Fibroblast of skin of left quadriceps (primary cell): ENCODE data around the gene PASK.
"Not testable (repeated sequence)": the region's sequence is repeated elsewhere in the genome, so short reads cannot be mapped to it uniquely, and the experiment has no call there.

ENCODE experiments used
- DNase-seq, 2 experiments: peaks; one replicate each; pipeline ENCODE4 v3.0.0-alpha.2; 2013; ENCODE audit warnings: low read depth in 2 of 2

The PASK gene

DNA sequence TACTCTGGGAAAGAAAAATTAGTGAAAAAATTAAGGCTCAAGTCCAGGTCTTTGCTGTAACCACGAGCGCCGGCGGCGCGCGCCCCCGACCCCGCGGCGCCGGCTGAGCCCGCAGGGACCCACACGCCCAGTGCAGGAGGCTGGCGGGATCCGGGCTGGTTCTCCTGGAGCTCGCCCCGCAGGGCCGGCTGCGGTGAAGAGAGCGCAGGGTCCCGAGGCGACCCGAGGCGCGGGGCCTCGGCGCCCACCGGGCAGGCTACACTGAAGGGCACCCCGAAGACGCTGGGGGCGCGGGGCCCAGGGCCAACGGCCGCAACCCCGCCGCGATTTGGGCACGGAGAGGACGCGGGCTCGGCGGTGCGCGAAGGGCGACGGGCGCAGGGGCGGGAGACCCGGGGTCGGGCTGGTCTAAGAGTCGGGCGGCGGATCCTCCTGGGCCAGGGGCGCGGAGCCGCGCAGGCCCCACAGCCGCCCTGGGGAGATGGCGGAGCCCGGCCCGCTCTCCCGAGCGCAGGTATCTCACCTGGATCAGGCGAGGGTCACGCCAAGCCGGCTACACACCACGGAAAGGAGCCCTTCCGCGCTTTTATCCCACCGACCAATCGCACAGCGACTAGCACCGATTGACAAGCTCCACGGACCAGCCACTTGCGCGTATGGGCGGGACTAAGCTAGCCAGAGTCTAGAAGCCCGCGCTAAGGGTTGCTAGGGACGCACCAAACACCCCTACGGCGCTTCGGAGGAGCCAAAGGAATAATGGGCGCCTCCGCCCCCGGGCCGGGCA is at the start of gene PASK:
Gene PASK (minus strand): TSS at position 582 of the 784 bp plus-strand sequence. CDS start 6,440 bp downstream, outside the sequence.
- peak; percentile 74 to 79 for DNase-seq

GRCh38 chr2:241198381-241199279 is 49.4 kb upstream of the PASK start:
- no peak for DNase-seq

GRCh38 chr2:241197947-241198346 is 48.7 kb upstream of the PASK start:
- no peak for DNase-seq

- DNase-seq, result not testable (repeated sequence)
These were observed 48.0 kb upstream of the PASK start for GRCh38 chr2:241197246-241197645.

DNA sequence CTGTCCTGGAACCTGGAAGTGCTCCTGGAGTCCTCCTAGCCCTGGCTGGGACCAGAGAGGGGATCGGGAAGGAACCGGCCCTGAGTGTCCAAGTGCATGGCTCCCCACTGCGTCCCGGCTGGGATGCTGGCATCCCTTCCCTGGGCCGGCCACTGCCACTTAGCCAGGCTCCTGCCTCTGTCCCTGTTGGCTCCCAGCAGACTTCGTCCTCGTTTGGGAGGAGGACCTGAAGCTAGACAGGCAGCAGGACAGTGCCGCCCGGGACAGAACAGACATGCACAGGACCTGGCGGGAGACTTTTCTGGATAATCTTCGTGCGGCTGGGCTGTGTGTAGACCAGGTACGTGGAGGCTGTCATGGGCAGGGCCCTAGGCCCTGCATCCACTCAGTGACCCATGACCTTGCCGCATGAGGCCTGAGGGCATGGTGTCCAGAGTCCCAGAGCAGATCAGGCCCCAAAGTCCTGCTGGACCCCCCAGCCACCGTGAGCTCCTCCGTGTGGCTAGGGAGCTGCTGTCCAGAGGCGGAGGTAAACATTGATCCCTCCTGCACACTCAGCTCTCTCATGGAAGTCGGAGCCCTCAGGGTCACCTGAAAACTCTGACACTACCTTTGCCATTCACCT is 46.3 kb upstream of the PASK start:
- no peak for DNase-seq

DNA sequence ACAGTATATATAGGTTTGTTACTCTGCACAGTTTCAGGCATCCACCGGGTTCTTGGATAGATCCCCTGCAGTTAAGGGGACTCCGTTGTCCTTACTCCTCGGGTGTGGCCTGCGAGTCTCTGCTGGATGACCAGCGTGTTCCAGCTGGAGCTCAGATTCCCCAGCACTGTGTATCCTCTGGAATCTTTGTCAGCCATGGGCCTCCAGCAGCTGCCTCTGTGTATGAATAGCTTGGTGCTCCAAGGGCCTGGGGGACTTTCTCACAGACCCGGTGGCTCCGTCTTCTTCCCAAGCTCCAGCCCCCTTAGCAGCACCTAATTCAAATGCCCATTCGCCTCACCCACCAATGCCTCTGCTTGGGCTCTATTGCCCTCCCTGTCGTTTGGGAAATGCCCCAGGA is 45.5 kb upstream of the PASK start:
- DNase-seq, result no peak

DNA sequence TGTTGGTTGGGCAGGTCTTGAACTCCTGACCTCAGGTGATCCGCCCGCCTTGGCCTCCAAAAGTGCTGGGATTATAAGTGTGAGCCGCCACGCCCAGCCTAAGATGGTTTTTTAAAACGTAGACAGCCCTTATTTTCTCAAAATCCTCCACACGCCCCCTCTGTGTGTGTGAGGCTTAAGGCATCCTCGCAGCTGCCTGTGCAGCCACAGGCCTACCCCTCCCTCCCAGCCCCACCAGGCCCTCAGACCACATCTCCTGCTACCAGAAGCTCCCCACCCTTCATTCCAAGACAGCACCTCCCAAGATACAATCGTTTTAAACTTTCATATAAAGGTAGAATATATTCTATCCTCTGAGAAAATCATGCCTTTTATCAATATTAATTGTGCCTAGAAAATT is 44.0 kb upstream of the PASK start:
- no peak for DNase-seq

DNA sequence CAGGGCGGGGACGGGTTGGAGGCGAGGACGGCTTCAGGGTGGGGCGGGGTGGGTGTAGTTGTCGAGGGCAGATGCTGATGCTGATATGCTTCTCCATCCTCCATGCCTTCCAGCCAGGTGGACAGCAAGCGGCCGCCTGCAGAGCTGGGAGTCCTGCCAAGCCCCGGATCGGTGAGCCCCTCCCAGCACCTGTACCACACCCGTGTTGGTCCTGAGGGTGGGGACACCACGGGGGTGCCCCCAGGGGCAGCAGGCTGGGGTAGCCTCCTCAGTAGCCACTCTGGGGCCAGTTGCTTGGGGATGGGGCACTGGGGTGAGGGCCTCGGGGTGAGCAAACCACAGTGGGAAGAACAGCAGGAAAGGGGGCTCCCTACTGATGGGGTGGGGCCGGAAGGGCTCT is 41.8 kb upstream of the PASK start:
- no peak for DNase-seq

- no peak for DNase-seq
These were observed 41.2 kb upstream of the PASK start for GRCh38 chr2:241190291-241190981.

DNA sequence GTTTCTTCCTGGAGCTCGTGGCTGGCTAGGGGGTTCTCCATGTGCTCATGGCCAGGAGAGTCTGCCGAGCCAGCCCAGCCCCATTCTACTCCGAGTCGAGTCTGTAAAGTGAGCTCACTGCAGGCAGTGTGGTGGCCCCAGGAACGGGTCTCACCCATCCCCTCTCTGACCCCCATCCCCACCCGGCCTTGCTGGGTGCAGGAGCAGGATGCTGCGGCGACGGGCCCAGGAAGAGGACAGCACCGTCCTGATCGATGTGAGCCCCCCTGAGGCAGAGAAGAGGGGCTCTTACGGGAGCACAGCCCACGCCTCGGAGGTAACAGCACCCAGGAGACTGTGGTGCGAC is 40.6 kb upstream of the PASK start:
- DNase-seq, result no peak

GRCh38 chr2:241189093-241189855 is 40.0 kb upstream of the PASK start:
- DNase-seq, result no peak

DNA sequence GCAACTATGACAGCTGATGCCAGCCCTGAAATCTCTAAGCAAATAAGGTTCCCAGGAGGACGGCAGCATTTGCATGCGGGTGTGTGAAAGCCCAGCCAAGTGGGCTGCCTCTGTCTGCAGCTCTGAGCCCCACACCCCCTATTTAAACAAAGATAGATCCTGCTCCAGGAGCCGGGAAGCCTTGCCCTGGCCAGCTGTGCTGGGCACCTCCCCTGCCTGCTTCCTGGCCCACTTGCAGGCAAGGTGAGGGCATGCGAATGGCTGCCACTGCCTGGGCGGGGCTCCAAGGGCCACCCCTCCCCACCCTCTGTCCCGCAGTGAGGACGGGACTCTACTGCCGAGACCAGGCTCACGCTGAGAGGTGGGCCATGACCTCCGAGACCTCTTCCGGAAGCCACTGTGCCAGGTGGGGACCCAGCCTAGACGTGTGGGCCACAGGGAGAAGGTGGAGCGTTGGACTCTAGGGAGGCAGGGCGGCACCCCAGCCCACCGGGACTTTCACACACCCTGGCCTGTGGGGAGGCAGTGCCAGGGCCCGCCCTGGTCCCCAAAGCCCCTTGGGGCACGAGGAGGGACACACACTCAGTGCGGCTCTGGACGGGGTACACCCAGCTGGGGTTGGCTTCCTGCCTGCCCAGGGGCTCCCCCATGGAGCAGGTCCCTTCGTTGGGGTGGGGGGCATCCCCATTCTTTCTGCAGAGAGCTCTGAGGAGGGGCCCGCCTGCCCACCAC is 39.3 kb upstream of the PASK start, which contains the start of gene ANO7:
Gene ANO7 (plus strand): TSS at position 317 of the 732 bp plus-strand sequence. CDS start 1,387 bp downstream, outside the sequence.
- DNase-seq, result no peak

DNA sequence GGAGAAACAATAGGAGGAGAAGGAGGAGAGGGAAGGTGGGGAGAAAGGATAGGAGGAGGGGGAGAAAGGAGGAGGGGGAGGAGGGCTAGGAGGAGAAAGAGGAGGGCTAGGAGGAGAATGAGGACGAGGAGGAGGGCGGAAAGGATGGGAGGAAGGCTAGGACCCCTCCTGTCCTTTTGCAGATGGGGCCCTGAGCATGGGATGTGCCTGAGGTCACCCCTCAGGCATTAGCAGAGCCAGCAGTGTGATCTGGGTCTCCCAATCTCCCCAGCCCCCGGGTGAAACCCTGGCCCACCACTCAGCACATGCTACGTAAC is 38.6 kb upstream of the PASK start:
- DNase-seq, result no peak

DNA sequence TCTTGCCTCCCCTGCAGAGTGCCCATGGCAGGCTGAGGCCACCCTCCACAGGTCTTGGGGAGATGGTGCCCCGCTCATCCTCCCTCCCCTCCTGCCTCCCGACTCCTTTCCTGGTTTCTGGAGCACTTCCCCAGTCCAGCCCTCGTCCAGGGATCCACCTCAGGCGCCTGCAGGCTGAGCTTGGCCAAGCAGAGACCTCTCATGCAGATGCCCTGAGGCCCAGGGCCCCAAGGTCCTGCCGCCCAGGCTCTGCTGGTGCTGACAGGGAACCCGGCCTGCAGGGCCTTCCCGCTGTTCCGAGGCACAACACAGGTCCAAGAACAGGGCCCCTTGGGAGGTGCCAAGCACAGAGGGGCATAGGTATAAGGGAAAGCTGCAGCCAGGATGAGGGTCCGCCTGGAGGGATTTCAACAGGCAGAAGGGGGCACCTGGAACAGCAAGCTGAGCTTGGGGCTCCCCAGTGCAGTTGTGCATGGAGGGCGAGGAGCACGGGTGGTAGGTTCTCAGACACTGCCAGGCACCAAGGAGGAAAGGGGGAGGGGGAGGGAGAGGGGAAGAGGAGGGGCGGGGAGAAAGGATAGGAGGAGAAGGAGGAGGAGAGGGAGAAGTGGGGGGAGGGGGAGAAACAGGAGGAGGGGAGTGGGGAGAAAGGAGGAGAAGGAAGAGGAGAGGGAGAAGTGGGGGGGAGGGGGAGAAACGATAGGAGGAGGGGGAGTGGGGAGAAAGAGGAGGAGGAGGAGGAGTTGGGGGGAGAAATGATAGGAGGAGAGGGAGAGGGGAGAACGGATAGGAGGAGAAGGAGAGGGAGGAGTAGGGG is 38.0 kb upstream of the PASK start:
- no peak for DNase-seq

DNA sequence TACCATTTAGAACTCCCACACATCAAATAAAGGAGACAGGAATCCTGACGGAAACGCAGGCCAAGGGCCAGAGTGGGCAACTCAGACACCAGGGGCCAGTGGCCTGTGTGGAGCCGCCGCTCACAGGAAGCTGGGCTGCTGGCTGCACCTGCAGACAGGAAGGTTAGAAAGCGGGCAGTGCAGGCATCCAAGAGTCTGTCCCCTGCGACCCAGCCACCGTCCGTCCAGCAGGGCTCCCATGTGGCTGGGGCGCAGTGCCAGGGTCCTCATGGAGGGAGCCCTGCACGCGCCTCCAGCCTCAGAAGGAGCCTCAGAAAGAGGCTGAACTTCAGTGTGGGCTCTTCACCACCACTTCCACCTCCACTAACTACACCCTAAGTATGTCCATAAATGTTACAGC is 36.7 kb upstream of the PASK start:
- DNase-seq, result no peak

DNA sequence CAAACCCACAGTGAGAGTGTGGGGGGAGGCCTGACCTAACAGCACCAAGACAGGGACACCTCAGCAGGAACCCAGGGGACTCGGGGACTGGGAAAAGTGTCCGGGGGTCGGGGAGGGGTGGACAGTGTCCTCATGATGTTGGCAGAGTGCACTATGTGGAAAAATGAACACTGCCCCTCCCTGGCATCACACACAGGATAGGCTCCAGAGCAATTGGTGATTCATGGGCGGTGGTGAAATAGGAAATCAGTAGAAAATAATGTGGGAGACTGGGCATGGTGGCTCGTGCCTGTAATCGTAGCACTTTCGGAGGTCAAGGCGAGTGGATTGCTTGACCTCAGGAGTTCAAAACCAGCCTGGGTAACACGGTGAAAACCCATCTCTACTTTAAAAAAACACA is 35.6 kb upstream of the PASK start:
- no peak for DNase-seq

GRCh38 chr2:241183221-241183620 is 33.9 kb upstream of the PASK start:
- no peak for DNase-seq

DNA sequence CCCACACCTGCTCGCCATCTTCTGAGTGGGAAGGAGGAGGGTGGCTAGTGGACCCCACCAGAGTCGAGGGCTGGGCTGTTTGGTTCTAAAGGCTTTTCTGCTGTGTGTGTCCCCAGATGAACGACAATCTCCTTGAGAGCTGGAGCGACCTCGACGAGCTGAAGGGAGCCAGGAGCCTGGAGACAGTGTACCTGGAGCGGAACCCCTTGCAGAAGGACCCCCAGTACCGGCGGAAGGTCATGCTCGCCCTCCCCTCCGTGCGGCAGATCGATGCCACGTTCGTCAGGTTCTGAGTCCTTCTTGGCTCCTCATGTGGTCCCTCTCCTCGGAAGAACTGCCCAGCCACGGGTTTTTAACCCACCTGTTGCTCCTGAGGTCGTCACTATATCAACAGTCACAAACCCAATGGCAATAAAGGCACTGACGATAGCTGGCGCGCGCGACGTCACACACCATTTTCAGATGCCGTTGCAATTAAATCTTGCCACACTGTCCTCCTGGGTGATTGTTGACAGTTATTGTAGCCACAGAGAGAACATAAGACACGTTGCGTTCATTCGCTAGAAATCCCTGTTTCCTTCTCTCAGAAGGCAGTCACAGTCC is 33.4 kb upstream of the PASK start:
- no peak for DNase-seq

- DNase-seq, result no peak
These were observed 32.9 kb upstream of the PASK start for GRCh38 chr2:241182126-241182525.
